HEK293T (cell line): Measurements from ENCODE around the gene CST9.

Experiments
- CTBP1 ChIP-seq: fragments of 450-650 bp; IDR thresholded peaks from 2 replicates; pipeline ENCODE4 v1.6.1; 2016; ENCODE audit warnings: borderline replicate concordance
- FOXM1 ChIP-seq: fragments of 450-650 bp; IDR thresholded peaks from 2 replicates; pipeline ENCODE4 v1.6.1; 2017; ENCODE audit warnings: mild to moderate bottlenecking, borderline replicate concordance
- L3MBTL2 ChIP-seq: fragments of 450-650 bp; conservative IDR thresholded peaks from 2 replicates; pipeline ENCODE4 v1.6.1; 2016; ENCODE audit warnings: mild to moderate bottlenecking
- NFRKB ChIP-seq: fragments of 450-650 bp; IDR thresholded peaks from 2 replicates; pipeline ENCODE4 v1.6.1; 2016; ENCODE audit warnings: mild to moderate bottlenecking, moderate library complexity
- SP1 ChIP-seq: fragments of 450-650 bp; IDR thresholded peaks from 2 replicates; pipeline ENCODE4 v1.6.1; 2017

- TF ChIP-seq NFRKB (no peak), FOXM1 (no peak), L3MBTL2 (no peak), CTBP1 (no peak), SP1 (no peak)
Observed at GRCh38 chr20:23601715-23602114, 4.0 kb downstream of the CST9 start.
